Stimulated activated CD4-positive, alpha-beta T cell treated with anti-CD3 and anti-CD28 coated beads, Interleukin-4, amount 100 ng/mL, for 48 hours (primary cell): ENCODE results near the gene TBL1XR1.
"Not testable (repeated sequence)": the region's sequence is repeated elsewhere in the genome, so short reads cannot be mapped to it uniquely, and the experiment has no call there.

Experiments used
- DNase-seq, 2 donors: peaks; one replicate each; pipeline ENCODE4 v3.0.0-alpha.2; 2020; ENCODE audit warnings: low read depth in 2 of 2

The TBL1XR1 gene

GRCh38 chr3:177141899-177142646 is 55.2 kb downstream of the TBL1XR1 start:
- DNase-seq, result no peak

GRCh38 chr3:177141471-177141870 is 55.8 kb downstream of the TBL1XR1 start:
- no peak for DNase-seq

GRCh38 chr3:177139220-177139619 is 58.1 kb downstream of the TBL1XR1 start:
- DNase-seq, result not testable (repeated sequence)

GRCh38 chr3:177137774-177138705 is 59.2 kb downstream of the TBL1XR1 start:
- no peak for DNase-seq

GRCh38 chr3:177136741-177137140 is 60.5 kb downstream of the TBL1XR1 start:
- no peak for DNase-seq

GRCh38 chr3:177135841-177136492 is 61.3 kb downstream of the TBL1XR1 start:
- no peak for DNase-seq

GRCh38 chr3:177134816-177135210 is 62.5 kb downstream of the TBL1XR1 start:
- DNase-seq, result no peak

- DNase-seq, result no peak
These were observed 63.1 kb downstream of the TBL1XR1 start for GRCh38 chr3:177133860-177134815.

GRCh38 chr3:177131927-177132636 is 65.2 kb downstream of the TBL1XR1 start:
- DNase-seq, result no peak

- no peak for DNase-seq
These were observed 70.3 kb downstream of the TBL1XR1 start for GRCh38 chr3:177127008-177127407.

- no peak for DNase-seq
These were observed 71.1 kb downstream of the TBL1XR1 start for GRCh38 chr3:177126015-177126773.

- DNase-seq, result no peak
These were observed 72.4 kb downstream of the TBL1XR1 start for GRCh38 chr3:177124882-177125281.

- DNase-seq, result no peak
These were observed 73.5 kb downstream of the TBL1XR1 start for GRCh38 chr3:177123822-177124221.

GRCh38 chr3:177122183-177122856 is 75.0 kb downstream of the TBL1XR1 start:
- DNase-seq, result no peak

GRCh38 chr3:177119829-177120228 is 77.5 kb downstream of the TBL1XR1 start:
- DNase-seq, result no peak

- DNase-seq, result no peak
These were observed 83.0 kb downstream of the TBL1XR1 start for GRCh38 chr3:177114253-177114652.

- no peak for DNase-seq
These were observed 85.7 kb downstream of the TBL1XR1 start for GRCh38 chr3:177111541-177111949.

GRCh38 chr3:177110895-177111294 is 86.4 kb downstream of the TBL1XR1 start:
- no peak for DNase-seq

GRCh38 chr3:177110386-177110785 is 86.9 kb downstream of the TBL1XR1 start:
- no peak for DNase-seq
